ENCODE measurements around the gene GPSM3. TPM values are rescaled to one million over a fixed set of nuclear protein-coding genes. Genes with fewer than 3 reads are reported as not detected.
A peak's percentile ranks its signal among the peaks of the same experiment; 100 is the strongest.

GPSM3 gene
- total RNA-seq, 1 experiment from 2014 or later = 11.8 TPM

GRCh38 chr6:32190054-32190851 lies 2.2 kb downstream of the GPSM3 start, which contains the start of gene PBX2:
TSS of gene PBX2 (minus strand) at chr6:32190202. CDS start at chr6:32189915, 287 bp downstream.
- Histone ChIP-seq H3K79me2 (ENCODE audit: insufficient read depth, low read length) (no peaks in the 10 kb centered on the region), H3K4me2 (ENCODE audit: insufficient read depth, insufficient read length, low read length) (peak within 1 kb of the TSS; percentile 72)
- H3K4me1 Mint-ChIP-seq = peaks cover 55 to 67% of the 10 kb centered on the region in 2 experiments

More at GRCh38 chr6:32190054-32190851, 2.2 kb downstream of the GPSM3 start, which contains the start of gene PBX2:
- H2BK20ac ChIP-seq (ENCODE audit: low read depth, low read length, poor library complexity, severe bottlenecking) = no peak within 1 kb of the TSS
- WGBS (ENCODE audit: extremely low coverage, insufficient read length, low lambda C conversion rate) = no CpG with 5 or more reads among the region's 23 CpGs
- H4K20me1 ChIP-seq (ENCODE audit: control insufficient read depth, insufficient read depth, insufficient read length) = no peaks in the 10 kb centered on the region
- no peak within 1 kb of the TSS for H2AK5ac ChIP-seq (ENCODE audit: insufficient read length, low read length)
- peak; percentile 88 for DNase-seq
- H3T11ph ChIP-seq (ENCODE audit: low read length) = no peak within 1 kb of the TSS
- no peak within 1 kb of the TSS for H2BK120ac ChIP-seq (ENCODE audit: low read depth, low read length, poor library complexity, severe bottlenecking)
- Mint-ChIP-seq H3K27ac (peak within 1 kb of the TSS; percentile 94 to 98 (median 97)), H3K36me3 (ENCODE audit: insufficient read depth in 1 of 3, low read depth in 3 of 3) (peaks cover 12 to 36% (median 34%) of the 10 kb centered on the region in 3 experiments; a peak in 6 of 7 replicates), H3K9me3 (no peaks in the 10 kb centered on the region; a peak in 1 of 5 replicates), H3K27me3 (ENCODE audit: low read depth) (no peaks in the 10 kb centered on the region), H3K4me3 (peak within 1 kb of the TSS; percentile 76 to 90)
- no peak within 1 kb of the TSS for H2AFZ ChIP-seq (ENCODE audit: low read length)
- H2BK15ac ChIP-seq (ENCODE audit: low read depth, low read length) = no peak within 1 kb of the TSS
- no peak within 1 kb of the TSS for H2BK5ac ChIP-seq (ENCODE audit: insufficient read length, low read length)
- no peaks in the 10 kb centered on the region for H3K27me3 ChIP-seq (ENCODE audit: insufficient read depth, low read length)
- H3K56ac ChIP-seq (ENCODE audit: insufficient read length, low read depth, low read length) = no peak within 1 kb of the TSS
- peaks cover 7% of the 10 kb centered on the region for H3K4me1 ChIP-seq (ENCODE audit: insufficient read depth, low read length)
- no peak within 1 kb of the TSS for H3K27ac ChIP-seq (ENCODE audit: insufficient read length, low read depth, low read length)
- no peak within 1 kb of the TSS for H4K91ac ChIP-seq (ENCODE audit: insufficient read length, low read depth, low read length)
- H3K14ac ChIP-seq (ENCODE audit: insufficient read depth, low read length) = no peak within 1 kb of the TSS; the same call in 1 of the 2 replicates
- H3K79me1 ChIP-seq (ENCODE audit: insufficient read depth, low read depth, low read length, poor library complexity, severe bottlenecking) = no peaks in the 10 kb centered on the region
- H3K23me2 ChIP-seq (ENCODE audit: insufficient read length, low read depth, low read length, poor library complexity, severe bottlenecking) = peaks cover 12% of the 10 kb centered on the region
- peak within 1 kb of the TSS; percentile 38 for H2BK12ac ChIP-seq (ENCODE audit: insufficient read length, low read depth, low read length)
- no peak within 1 kb of the TSS for H3K4ac ChIP-seq (ENCODE audit: low read depth, low read length)
- no peak for TF ChIP-seq CTCF (conservative IDR thresholded peaks at IDR 0.05)
- H3K23ac ChIP-seq (ENCODE audit: insufficient read length, low read depth, low read length) = no peak within 1 kb of the TSS
- H3K9me3 ChIP-seq (ENCODE audit: control insufficient read depth, low read depth, low read length) = no peaks in the 10 kb centered on the region
- no peak within 1 kb of the TSS for H4K5ac ChIP-seq (ENCODE audit: insufficient read length, low read depth, low read length)
- peak within 1 kb of the TSS; percentile 15 for H3K18ac ChIP-seq (ENCODE audit: insufficient read length, low read depth, low read length)
- no peak within 1 kb of the TSS for H4K8ac ChIP-seq (replicated peaks; ENCODE audit: insufficient read length, low read depth, low read length)
- peak within 1 kb of the TSS; percentile 56 for H3K9ac ChIP-seq (ENCODE audit: extremely low read depth, insufficient read length, low read length)

Data from H9 (cell line).